DMS79 treated with DMSO at 0.1 percent for 48 hours (cell line): ENCODE measurements around the gene TAL2.

Source experiments
- DNase-seq: peaks from one replicate; lab custom pipeline; 2025; lab: John Stamatoyannopoulos, UW

Gene TAL2

DNA sequence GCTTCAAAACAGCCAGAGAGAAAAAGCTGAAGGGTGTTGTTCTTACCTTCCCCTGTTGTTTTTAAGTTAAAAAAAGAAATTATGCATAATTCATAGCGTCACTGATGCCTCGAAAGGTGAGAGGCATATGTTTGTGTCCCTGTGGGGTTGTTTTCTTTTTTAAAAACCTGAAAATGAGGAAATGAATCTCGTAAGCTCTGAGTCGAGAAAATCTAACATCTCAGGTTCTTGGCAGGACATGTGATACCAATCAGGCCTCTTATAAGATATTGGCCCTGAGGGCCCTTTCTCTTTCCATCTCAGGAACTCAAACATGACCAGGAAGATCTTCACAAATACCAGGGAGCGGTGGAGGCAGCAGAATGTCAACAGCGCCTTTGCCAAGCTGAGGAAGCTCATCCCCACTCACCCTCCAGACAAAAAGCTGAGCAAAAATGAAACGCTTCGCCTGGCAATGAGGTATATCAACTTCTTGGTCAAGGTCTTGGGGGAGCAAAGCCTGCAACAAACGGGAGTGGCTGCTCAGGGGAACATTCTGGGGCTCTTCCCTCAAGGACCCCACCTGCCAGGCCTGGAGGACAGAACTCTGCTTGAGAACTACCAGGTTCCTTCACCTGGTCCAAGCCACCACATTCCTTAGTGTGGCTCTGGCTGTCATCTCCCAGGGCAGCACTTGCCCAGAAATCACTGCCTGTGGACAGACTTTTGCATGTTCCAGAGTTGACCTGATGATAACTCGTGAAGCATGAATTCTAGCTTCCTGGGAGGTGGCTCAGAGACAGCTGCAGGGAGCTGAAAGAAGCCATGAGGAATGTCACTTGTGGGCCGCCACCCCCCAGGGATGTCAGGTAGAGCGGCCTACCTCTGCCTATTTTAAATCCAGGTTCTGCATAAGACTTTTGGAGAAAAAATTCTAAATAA lies at the start of gene TAL2:
Gene TAL2 (plus strand): TSS at position 274 of the 921 bp plus-strand sequence. CDS start 40 bp downstream, at position 314.
- DNase-seq: no peak

- DNase-seq: no peak
These were observed 41.3 kb upstream of the TAL2 start for GRCh38 chr9:105621001-105621400.

DNA sequence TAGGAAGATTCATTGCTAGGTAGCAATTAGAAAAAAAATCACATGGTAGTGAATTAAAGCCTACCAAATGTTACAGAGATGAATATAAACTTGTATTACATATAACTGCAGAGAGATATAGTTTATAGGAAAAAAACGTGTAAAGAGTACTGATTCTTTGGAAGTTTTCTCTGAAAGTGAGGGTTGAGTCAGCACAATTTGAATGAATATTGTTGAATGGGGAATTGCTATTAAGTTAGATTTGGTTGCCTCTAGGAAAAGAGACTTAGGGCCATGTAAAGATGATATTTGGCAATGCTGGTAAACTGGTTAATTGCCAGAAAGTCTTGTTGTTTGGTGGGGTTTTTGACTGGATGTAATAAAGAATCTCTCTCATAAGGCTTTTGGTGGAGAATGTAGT lies 37.2 kb upstream of the TAL2 start:
- DNase-seq: no peak

GRCh38 chr9:105632807-105633206 lies 29.4 kb upstream of the TAL2 start:
- no peak for DNase-seq

GRCh38 chr9:105633411-105633810 lies 28.8 kb upstream of the TAL2 start:
- no peak for DNase-seq

DNA sequence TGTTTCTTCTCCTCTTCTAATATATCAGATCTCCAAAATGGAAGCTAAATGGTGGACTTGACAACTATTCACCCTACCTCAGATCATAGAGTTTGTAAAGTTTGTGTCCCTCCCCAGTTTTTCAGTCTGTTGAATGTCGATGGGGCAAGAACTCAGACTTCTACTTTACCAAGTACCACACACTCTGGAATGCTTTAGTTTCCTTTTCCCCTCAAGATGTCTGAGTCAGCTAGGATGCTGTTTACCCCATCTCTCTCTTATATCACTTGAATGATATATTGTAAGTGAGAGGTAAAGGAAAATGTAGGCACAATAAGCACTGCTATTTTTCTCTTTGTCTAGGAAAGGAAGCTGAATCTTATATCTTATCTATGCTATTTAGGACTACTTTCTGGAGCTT lies 25.9 kb upstream of the TAL2 start:
- DNase-seq: no peak

DNA sequence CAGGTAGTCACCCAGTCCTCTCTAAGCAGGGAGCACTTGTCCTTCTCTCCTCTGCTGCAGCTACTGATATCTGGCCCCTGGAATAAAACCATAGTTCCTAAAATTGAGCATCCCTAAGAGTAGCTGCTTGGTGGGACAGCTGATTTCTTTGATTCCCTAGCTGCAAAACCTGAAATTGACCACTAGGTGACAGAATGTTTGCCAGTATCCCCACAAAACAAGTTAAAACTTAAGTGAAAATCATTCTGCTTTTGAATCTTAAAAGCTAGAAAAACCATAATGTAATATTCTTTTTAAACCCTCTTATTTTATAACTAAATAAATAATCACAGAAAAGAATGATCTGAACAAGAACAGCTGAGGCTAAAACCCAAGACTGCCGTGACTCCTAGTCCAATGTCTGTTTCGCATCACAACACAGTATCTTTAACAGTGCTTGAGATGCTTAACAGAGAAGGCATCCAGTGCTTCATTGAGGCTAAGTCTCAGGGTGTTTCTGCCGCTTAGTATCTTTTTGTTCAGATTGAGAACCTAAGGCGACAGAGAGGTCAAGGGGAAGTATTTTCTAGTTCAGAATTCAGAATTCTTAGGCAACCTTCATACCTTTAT lies 24.4 kb upstream of the TAL2 start:
- no peak for DNase-seq

- DNase-seq: no peak
These were observed 22.3 kb upstream of the TAL2 start for GRCh38 chr9:105639936-105640335.

- DNase-seq: no peak
These were observed 18.5 kb upstream of the TAL2 start for GRCh38 chr9:105643795-105644194.

DNA sequence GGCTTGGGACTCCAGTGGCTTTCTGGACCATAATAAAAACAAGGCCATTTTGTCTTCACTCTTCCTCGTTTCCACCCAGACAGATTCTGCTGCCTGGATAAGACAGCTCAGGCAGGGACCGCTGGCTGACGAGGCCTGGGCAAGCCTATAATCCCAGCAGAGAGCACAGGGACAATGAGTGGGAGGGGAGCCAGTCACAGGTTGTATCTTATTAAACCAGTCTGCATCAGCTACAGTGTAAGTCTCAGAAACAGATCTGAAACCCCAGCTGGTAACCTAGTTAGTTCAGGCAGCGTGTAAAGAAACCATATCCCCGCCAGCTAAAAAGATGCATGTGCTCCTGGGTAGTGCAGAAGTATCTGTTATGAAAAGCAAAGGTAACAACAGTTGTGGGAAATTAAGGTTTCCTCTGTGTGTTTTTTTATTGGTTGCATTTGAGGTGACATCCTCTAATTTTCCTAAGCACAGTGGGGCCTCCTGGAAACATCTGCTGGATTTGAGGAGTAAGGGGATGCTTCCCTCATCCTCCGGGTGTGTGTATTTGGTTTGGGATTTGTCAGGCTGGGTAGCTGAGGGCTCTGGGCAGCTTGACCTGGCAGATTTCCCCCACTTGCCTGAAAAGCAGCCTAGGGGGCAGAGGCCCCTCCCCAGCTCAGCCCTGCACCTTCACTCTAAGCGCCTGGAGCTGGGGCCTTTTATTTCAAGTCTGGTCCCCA lies 15.2 kb upstream of the TAL2 start:
- DNase-seq: no peak

GRCh38 chr9:105647595-105648349 lies 14.5 kb upstream of the TAL2 start:
- DNase-seq: no peak

DNA sequence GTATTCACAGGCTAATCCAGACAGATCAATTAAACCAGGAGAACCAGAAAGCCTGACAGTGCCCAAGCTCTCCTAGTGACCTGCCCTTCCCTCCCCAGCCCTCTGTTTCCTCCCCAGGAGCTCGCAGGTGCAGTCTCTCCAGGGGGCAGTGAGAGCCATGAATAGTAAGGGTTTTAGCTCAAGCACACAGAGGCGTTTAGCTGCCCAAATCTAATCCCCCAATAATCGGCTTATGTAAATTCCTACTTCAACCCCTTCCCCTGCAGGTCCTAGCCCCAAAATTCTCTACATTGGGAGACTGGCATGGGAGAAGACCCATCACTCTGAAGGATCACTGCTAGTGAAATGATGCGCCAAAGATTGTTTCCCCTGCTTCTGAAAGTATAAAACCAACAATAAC lies 10.5 kb upstream of the TAL2 start:
- DNase-seq: no peak

GRCh38 chr9:105656131-105656921 lies 5.9 kb upstream of the TAL2 start:
- peak; percentile 3 for DNase-seq

DNA sequence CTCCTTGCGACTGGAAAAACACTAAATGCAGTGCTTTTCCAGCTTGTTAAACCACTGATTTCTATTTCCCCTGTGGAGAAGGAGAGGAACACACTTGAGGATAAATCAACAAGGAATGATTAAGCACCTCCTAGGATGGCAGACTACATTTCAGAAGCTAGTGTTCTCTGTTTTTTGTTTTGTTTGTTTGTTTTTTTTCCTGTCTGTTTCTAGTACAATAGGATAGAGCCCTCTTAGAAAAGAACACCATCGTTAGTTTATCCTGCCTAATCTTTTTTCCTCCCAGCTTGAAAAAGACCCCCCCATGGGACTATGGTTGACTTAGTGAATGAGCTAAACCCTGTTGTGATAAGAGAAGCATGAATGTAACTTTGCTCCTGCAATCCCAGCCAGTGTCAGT lies 3.9 kb upstream of the TAL2 start:
- no peak for DNase-seq

DNA sequence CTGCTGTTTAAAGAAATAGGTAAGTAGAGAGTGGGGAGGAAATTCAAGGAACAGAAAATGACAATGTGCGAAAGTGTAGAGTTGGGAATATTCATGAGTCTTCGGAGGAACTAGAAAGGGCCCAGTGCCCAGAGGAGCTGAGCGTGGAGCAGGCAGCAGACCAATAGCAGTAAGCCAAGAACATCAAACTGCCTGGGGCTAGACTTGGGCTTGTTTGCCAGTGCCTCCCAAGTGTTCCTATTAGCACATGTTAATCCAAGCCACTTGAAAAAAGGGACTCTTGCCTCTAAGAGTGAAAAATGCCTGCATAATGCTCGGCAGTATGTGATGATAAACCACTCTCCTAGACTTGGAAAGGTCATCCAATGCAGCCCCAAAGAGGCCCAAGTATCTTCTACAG lies 1.2 kb upstream of the TAL2 start:
- DNase-seq: peak; percentile 1

DNA sequence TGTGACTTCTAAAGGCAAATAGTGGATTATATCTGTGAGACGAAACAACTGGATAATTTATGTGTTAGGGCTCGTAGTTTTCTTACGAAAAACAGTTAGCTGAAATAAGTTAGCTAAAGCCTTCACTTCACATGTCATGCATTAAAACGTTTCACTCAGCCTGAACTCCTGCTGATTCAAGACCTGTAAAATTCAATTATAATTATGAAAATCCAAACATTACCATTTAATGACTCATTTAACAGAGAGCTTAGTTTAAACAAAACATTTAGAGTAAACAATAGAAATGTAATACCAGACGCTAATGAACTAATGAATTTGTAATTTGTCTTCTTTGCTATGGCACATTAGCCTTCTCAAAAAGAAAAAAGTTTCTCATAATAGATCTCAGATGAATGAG lies 1.7 kb downstream of the TAL2 start:
- DNase-seq: no peak

DNA sequence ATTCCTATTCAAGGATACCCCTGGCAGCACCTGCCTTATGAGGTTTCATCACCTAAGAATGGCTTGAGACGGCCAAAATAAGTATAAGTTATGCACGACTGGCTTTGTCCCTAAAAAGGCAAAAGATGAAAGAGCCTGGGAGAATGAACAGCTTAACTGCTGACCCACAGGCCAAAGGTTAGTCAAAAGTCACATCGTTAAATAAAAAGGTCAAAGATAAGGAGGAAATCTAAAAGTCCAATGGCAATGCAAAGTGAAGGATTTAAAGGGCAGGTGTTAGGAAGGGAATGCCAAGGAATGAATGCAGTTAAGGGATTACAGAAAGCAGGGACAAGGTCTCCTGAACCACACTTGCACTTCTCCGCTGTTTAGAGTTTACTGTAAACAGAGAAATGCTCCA lies 5.6 kb downstream of the TAL2 start:
- DNase-seq: no peak

GRCh38 chr9:105670315-105670714 lies 8.1 kb downstream of the TAL2 start:
- DNase-seq: no peak

GRCh38 chr9:105670775-105671174 lies 8.5 kb downstream of the TAL2 start:
- DNase-seq: no peak

DNA sequence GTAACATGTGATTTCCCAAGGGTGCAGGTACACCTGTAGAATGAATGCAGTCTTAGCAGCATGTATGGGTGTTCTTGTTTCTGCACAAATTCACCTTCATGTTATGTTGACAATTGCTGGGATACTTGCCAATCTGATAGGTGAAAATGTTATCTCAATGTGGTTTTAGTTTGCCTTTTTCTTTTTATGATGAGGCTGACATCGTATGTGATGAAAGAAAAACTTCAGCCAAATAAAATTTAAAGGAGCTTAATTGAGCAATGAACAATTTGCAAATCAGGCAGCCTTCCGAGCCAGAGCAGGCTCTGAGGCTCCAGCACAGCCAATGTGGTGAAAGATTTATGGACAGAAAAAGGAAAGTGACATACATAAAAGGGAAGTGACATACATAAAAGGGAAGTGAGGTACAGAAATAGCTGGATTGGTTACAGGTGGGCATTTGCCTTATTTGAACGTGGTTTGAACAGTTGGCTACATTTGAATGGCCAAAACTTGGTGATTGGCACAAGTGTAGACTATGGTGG lies 10.5 kb downstream of the TAL2 start:
- DNase-seq: no peak

DNA sequence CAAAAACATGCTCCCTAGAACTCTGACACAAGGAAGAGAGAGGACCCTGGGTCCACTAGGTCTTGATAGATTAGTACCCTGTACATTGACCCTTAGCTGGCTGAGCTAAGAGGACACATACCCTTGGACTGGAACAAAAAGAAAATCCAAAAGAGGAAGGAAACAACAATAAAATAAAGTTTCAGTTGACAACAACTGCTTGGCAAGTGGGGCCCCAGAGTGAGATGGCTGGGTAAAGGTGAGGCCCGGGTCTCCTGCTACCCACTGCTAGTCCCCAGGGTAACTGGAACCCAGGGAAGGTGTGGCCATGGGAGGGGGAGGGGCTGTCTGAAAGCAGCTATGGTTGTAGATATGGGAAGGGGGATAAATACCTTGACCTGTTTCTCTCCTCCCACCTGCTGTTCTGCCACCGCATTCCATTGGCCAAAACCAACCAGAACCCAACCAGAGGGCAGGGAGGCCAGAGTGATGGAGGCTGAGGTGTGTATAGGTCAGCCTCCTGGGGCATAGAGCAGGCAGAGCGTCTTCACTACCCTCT lies 11.7 kb downstream of the TAL2 start:
- no peak for DNase-seq
